ACC112 (cell line): ENCODE results near the gene HAUS8.

Experiments used
- H2AFZ ChIP-seq: fragments of 200-600 bp; sonication (generic); one replicate; pipeline ENCODE4 v1.6.0; 2017; ENCODE audit warnings: antibody characterized with exemption, low read length; ENCODE audit not compliant: unreplicated experiment
- H3K27ac ChIP-seq: fragments of 200-600 bp; sonication (generic); 2 replicates; pipeline ENCODE4 v1.5.1; 2014; ENCODE audit warnings: low read depth, mild to moderate bottlenecking, antibody characterized with exemption, low read length, moderate library complexity
- H3K27me3 ChIP-seq: fragments of 200-600 bp; sonication (generic); 2 replicates; pipeline ENCODE4 v1.6.1; 2014; ENCODE audit warnings: mild to moderate bottlenecking, antibody characterized with exemption, low read length, moderate library complexity, mixed read lengths; ENCODE audit not compliant: insufficient read depth
- H3K36me3 ChIP-seq: fragments of 200-600 bp; sonication (generic); 2 replicates; pipeline ENCODE4 v1.6.1; 2016; ENCODE audit warnings: mild to moderate bottlenecking, antibody characterized with exemption, low read length, moderate library complexity, mixed read lengths; ENCODE audit not compliant: insufficient read depth
- H3K4me1 ChIP-seq: fragments of 200-600 bp; sonication (generic); one replicate; pipeline ENCODE4 v1.6.1; 2016; ENCODE audit warnings: low read length, mixed read lengths; ENCODE audit not compliant: insufficient read depth, unreplicated experiment, control insufficient read depth
- H3K4me3 ChIP-seq: fragments of 200-600 bp; sonication (generic); 2 replicates; pipeline ENCODE4 v1.5.1; 2014; ENCODE audit warnings: mild to moderate bottlenecking, low read depth, low read length
- H3K79me2 ChIP-seq: fragments of 200-600 bp; sonication (generic); one replicate; pipeline ENCODE4 v1.6.0; 2016; ENCODE audit warnings: low read length; ENCODE audit not compliant: control insufficient read depth, unreplicated experiment, insufficient read depth

The HAUS8 gene

GRCh38 chr19:17074634-17075034 lies 618 bp downstream of the HAUS8 start:
- H3K27ac ChIP-seq: peak overlapping the region; percentile 86
- peak overlapping the region; percentile 79 for H3K4me3 ChIP-seq
- H3K4me1 ChIP-seq: peaks cover 28% of the 10 kb centered on the region
- no peaks in the 10 kb centered on the region for H3K27me3 ChIP-seq
- no peak overlapping the region for H2AFZ ChIP-seq
- no peaks in the 10 kb centered on the region for H3K36me3 ChIP-seq
- peaks cover 55% of the 10 kb centered on the region for H3K79me2 ChIP-seq

- no peak overlapping the region for H2AFZ ChIP-seq
- H3K27me3 ChIP-seq: no peaks in the 10 kb centered on the region
- peaks cover 53% of the 10 kb centered on the region for H3K79me2 ChIP-seq
- H3K4me3 ChIP-seq: peak overlapping the region; percentile 79
- H3K36me3 ChIP-seq: no peaks in the 10 kb centered on the region
- H3K4me1 ChIP-seq: peaks cover 25% of the 10 kb centered on the region
- peak overlapping the region; percentile 86 for H3K27ac ChIP-seq
These were observed 1.2 kb downstream of the HAUS8 start for GRCh38 chr19:17073869-17074633.

GRCh38 chr19:17070912-17071311 lies 4.3 kb downstream of the HAUS8 start:
- no peaks in the 10 kb centered on the region for H3K27me3 ChIP-seq
- peaks cover 8% of the 10 kb centered on the region for H3K4me1 ChIP-seq
- no peaks in the 10 kb centered on the region for H3K36me3 ChIP-seq
- H3K79me2 ChIP-seq: peaks cover 23% of the 10 kb centered on the region
- H2AFZ ChIP-seq: no peak overlapping the region
- H3K4me3 ChIP-seq: no peak overlapping the region
- no peak overlapping the region for H3K27ac ChIP-seq

GRCh38 chr19:17070421-17070820 lies 4.8 kb downstream of the HAUS8 start:
- Histone ChIP-seq H3K36me3 (no peaks in the 10 kb centered on the region), H3K4me3 (no peak overlapping the region), H3K27me3 (no peaks in the 10 kb centered on the region), H2AFZ (no peak overlapping the region), H3K4me1 (peaks cover 8% of the 10 kb centered on the region), H3K79me2 (peaks cover 20% of the 10 kb centered on the region), H3K27ac (no peak overlapping the region)

- Histone ChIP-seq H3K4me3 (no peak overlapping the region), H3K79me2 (peaks cover 22% of the 10 kb centered on the region), H3K36me3 (peaks cover 9% of the 10 kb centered on the region), H3K27ac (no peak overlapping the region), H3K4me1 (peaks cover 6% of the 10 kb centered on the region), H2AFZ (no peak overlapping the region), H3K27me3 (no peaks in the 10 kb centered on the region)
These were observed 6.1 kb downstream of the HAUS8 start for GRCh38 chr19:17069193-17069592.

- Histone ChIP-seq H2AFZ (no peak overlapping the region), H3K4me1 (no peaks in the 10 kb centered on the region), H3K27me3 (no peaks in the 10 kb centered on the region), H3K36me3 (peaks cover 50% of the 10 kb centered on the region), H3K79me2 (peaks cover 24% of the 10 kb centered on the region), H3K4me3 (no peak overlapping the region), H3K27ac (no peak overlapping the region)
These were observed 11.8 kb downstream of the HAUS8 start for GRCh38 chr19:17063428-17063827.

GRCh38 chr19:17061691-17062090 lies 13.6 kb downstream of the HAUS8 start:
- peaks cover 24% of the 10 kb centered on the region for H3K79me2 ChIP-seq
- no peaks in the 10 kb centered on the region for H3K4me1 ChIP-seq
- peaks cover 61% of the 10 kb centered on the region for H3K36me3 ChIP-seq

GRCh38 chr19:17061205-17061604 lies 14.0 kb downstream of the HAUS8 start:
- Histone ChIP-seq H3K27me3 (no peaks in the 10 kb centered on the region), H3K27ac (no peak overlapping the region), H3K4me3 (no peak overlapping the region), H3K36me3 (peaks cover 61% of the 10 kb centered on the region), H3K4me1 (no peaks in the 10 kb centered on the region), H3K79me2 (peaks cover 24% of the 10 kb centered on the region), H2AFZ (no peak overlapping the region)

More at GRCh38 chr19:17061691-17062090, 13.6 kb downstream of the HAUS8 start:
- Histone ChIP-seq H2AFZ (no peak overlapping the region), H3K27ac (no peak overlapping the region), H3K27me3 (no peaks in the 10 kb centered on the region), H3K4me3 (no peak overlapping the region)

GRCh38 chr19:17060802-17061201 lies 14.4 kb downstream of the HAUS8 start:
- Histone ChIP-seq H2AFZ (no peak overlapping the region), H3K79me2 (peaks cover 24% of the 10 kb centered on the region), H3K36me3 (peaks cover 61% of the 10 kb centered on the region), H3K4me1 (no peaks in the 10 kb centered on the region), H3K27me3 (no peaks in the 10 kb centered on the region), H3K27ac (no peak overlapping the region), H3K4me3 (no peak overlapping the region)

- Histone ChIP-seq H3K4me3 (no peak overlapping the region), H3K36me3 (peaks cover 43% of the 10 kb centered on the region), H3K4me1 (no peaks in the 10 kb centered on the region), H3K27ac (no peak overlapping the region), H3K79me2 (peaks cover 5% of the 10 kb centered on the region), H3K27me3 (no peaks in the 10 kb centered on the region), H2AFZ (no peak overlapping the region)
These were observed 17.0 kb downstream of the HAUS8 start for GRCh38 chr19:17058236-17058635.

GRCh38 chr19:17055636-17056035 lies 19.6 kb downstream of the HAUS8 start:
- H2AFZ ChIP-seq: no peak overlapping the region
- H3K36me3 ChIP-seq: peaks cover 30% of the 10 kb centered on the region
- H3K79me2 ChIP-seq: no peaks in the 10 kb centered on the region
- no peak overlapping the region for H3K27ac ChIP-seq
- no peaks in the 10 kb centered on the region for H3K27me3 ChIP-seq
- no peaks in the 10 kb centered on the region for H3K4me1 ChIP-seq
- H3K4me3 ChIP-seq: no peak overlapping the region
